HepG2 (cell line): Measurements from ENCODE around the gene NCOA4.
"Not testable (repeated sequence)": the region's sequence is repeated elsewhere in the genome, so short reads cannot be mapped to it uniquely, and the experiment has no call there.

ENCODE experiments used
- BRF2 ChIP-seq: sonication (generic); formaldehyde crosslinking; IDR thresholded peaks from 2 replicates; pipeline ENCODE4 v1.8.1; 2022; ENCODE audit warnings: mild to moderate bottlenecking, missing genetic modification reagents
- CTCF ChIP-seq: sonication (generic); formaldehyde crosslinking; IDR thresholded peaks from 2 replicates; pipeline ENCODE4 v1.5.0; 2020; ENCODE audit warnings: mild to moderate bottlenecking, missing genetic modification reagents, moderate library complexity
- DNMT1 ChIP-seq: sonication (generic); formaldehyde crosslinking; IDR thresholded peaks from 2 replicates; pipeline ENCODE4 v1.5.1; 2020; ENCODE audit warnings: mild to moderate bottlenecking, missing genetic modification reagents
- PBX3 ChIP-seq: sonication (generic); formaldehyde crosslinking; IDR thresholded peaks from 2 replicates; pipeline ENCODE4 v1.8.1; 2023; ENCODE audit warnings: missing genetic modification reagents, inconsistent platforms, borderline replicate concordance
- PRDM15 ChIP-seq: sonication (generic); formaldehyde crosslinking; IDR thresholded peaks from 2 replicates; pipeline ENCODE4 v1.4.0; 2020; ENCODE audit warnings: missing genetic modification reagents
- RAD51 ChIP-seq: fragments of 450-650 bp; IDR thresholded peaks from 2 replicates; pipeline ENCODE4 v1.6.1; 2016; ENCODE audit warnings: borderline replicate concordance
- SKIL ChIP-seq: sonication (generic); formaldehyde crosslinking; IDR thresholded peaks from 2 replicates; pipeline ENCODE4 v1.8.0; 2022; ENCODE audit warnings: missing genetic modification reagents, mild to moderate bottlenecking, moderate library complexity, borderline replicate concordance
- SMC3 ChIP-seq: IDR thresholded peaks from 2 replicates; pipeline ENCODE4 v1.6.1; 2011; ENCODE audit warnings: low read length, improper control_type of control experiment
- ZNF274 ChIP-seq: sonication (generic); formaldehyde crosslinking; IDR thresholded peaks from 2 replicates; pipeline ENCODE4 v1.5.1; 2020; ENCODE audit warnings: mild to moderate bottlenecking, missing genetic modification reagents

- not testable (repeated sequence) for TF ChIP-seq BRF2 (CRISPR knock-in tag); SMC3; CTCF; ZNF274 (CRISPR knock-in tag); PBX3 (CRISPR knock-in tag); PRDM15 (CRISPR knock-in tag); RAD51; SKIL (CRISPR knock-in tag); DNMT1 (CRISPR knock-in tag)
Measured at GRCh38 chr10:46002189-46002687, 28.2 kb downstream of the NCOA4 start.
